Activated CD4-positive, alpha-beta T cell treated with anti-CD3 and anti-CD28 coated beads, Interleukin-2, amount 50 U/mL, for 16 hours (primary cell): ENCODE measurements around the gene RSRP1.

Source experiments
- DNase-seq: peaks from one replicate; pipeline ENCODE4 v3.0.0-alpha.2; 2020

RSRP1 gene

GRCh38 chr1:25216123-25216522 lies 31.1 kb downstream of the RSRP1 start:
- no peak for DNase-seq

- no peak for DNase-seq
Observed at GRCh38 chr1:25212725-25213124, 34.5 kb downstream of the RSRP1 start.

DNA sequence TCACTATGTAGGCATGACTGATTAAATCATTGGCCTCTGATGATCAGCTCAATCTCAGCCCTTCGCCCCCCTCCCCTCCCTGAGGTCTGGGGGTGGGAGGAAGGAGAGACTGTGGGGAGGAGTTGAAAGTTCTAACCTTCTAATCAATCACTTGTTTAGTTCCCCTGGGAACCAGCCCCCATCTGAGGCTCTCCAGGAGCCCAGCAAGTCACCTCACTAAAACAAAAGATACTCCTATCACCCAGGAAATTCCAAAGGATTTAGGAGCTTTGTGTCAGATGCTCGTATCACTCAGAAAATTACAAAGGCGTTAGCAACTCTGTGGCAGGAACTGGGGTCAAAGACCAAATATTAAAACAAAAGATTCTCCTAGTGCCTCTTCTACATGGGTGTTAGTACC lies 36.5 kb downstream of the RSRP1 start:
- DNase-seq, result no peak

DNA sequence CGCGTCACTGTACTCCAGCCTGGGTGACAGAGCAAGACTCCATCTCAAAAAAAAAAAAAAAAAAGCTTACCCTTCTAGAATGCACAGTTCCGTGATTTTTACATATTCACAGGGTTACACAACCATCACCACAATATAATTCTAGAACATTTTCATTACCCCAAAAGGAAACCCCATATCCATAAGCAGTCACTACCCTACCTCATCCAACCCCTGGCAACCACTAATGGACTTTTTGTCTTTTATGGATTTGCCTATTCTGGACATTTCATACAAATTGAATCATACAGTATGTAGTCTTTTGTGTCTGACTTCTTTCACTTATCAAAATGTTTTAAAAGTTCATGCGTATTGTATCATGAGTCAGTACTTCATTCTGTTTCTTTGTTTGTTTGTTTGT lies 37.7 kb downstream of the RSRP1 start:
- DNase-seq, result no peak

GRCh38 chr1:25208561-25209222 lies 38.6 kb downstream of the RSRP1 start:
- DNase-seq, result no peak

DNA sequence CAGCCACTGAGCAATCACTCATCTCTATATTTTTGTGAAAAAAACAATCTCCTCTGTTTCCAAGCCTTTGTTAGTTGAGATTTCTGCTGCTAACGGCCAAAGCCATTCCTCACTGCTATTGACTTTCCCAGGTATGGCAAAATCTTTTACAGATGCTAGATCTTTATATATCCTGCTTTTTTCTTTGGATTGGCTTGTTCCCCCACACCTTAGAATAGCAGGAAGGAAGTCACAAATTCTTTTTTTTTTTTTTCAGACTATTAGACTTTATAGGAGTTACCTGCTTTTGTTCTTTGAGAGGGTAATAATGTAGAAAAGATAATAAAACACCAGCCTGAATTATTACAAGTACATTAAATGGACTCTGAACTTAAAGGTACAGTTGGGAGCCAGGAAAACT lies 39.2 kb downstream of the RSRP1 start:
- DNase-seq, result no peak

DNA sequence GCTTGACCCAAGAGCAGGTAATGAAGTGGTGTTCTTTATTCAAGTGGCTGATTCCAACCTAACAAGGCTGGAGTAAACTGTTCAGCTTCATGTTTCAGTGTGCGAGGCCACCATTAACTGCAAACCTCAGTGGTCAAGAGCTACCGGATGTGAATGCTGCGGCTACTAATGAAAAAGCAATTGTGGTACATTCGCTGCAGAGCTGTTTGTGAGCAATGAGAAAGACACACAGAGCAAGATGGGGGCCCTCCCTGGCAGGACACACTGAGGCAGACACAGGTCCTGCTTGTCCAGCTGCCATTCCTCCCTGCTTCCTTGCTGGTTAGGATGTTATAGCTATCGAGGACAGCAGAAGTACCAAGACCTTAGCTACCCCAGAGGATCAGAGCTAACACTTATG lies 41.1 kb downstream of the RSRP1 start:
- DNase-seq, result no peak

DNA sequence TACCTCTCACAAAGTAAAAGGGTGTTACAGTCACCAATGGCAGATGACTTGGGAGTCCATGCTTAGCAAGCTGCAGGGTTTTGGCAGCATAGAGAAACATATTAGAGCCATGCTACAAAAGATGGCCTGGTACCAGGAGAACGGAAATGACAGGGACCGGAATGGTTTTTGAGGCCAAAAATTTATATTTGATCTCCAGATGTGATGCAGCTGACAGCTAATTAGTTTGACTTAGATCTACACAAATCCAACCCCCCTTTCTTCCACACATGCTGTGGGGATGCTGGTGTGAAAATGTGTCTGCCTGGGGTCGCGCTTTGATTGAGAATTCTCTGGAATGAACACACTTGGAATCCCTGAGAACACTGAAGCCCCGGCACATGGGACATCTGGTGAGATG lies 41.5 kb downstream of the RSRP1 start:
- no peak for DNase-seq

GRCh38 chr1:25204797-25205480 lies 42.3 kb downstream of the RSRP1 start:
- DNase-seq, result peak; percentile 35

- no peak for DNase-seq
Observed at GRCh38 chr1:25201006-25201405, 46.2 kb downstream of the RSRP1 start.

DNA sequence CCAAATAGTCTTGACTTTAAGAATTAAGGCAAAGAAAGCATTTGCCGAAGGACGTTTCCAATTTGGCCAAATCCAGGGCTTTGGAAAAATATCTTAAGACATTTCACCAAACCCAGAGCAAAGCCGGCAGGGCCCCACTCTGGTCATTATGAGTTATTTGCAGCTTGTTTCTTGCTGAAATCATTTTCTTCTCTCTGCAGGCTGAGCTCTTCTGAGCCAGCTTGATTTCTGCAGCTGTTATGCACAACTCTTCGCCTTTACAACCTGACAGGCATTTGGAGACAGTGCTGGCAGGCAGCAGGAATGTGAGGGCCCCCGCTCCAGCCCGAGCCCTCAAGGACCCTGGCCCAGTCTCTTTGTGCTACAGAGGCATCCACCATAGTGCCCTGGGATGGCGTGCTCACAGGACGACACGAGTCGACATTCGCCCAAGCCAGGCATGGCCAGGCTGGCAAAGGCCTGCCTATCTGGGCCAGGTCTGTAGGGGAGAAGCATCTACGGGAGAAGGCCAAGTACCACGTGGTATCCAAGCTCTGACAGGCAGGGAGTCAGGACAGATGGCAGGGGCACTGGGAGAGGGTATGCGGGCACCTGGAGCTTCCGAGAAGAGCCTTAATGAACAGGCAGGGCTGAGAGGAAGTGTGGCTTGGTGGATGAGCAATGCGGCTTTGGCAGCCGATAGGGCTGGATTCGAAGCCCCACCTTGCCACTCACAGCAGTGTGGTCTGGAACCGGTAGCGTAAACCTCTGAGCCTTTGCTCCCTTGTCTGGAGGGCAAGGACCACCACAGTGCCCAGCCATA lies 47.2 kb downstream of the RSRP1 start:
- no peak for DNase-seq

- DNase-seq, result no peak
Observed at GRCh38 chr1:25198663-25199252, 48.5 kb downstream of the RSRP1 start.

DNA sequence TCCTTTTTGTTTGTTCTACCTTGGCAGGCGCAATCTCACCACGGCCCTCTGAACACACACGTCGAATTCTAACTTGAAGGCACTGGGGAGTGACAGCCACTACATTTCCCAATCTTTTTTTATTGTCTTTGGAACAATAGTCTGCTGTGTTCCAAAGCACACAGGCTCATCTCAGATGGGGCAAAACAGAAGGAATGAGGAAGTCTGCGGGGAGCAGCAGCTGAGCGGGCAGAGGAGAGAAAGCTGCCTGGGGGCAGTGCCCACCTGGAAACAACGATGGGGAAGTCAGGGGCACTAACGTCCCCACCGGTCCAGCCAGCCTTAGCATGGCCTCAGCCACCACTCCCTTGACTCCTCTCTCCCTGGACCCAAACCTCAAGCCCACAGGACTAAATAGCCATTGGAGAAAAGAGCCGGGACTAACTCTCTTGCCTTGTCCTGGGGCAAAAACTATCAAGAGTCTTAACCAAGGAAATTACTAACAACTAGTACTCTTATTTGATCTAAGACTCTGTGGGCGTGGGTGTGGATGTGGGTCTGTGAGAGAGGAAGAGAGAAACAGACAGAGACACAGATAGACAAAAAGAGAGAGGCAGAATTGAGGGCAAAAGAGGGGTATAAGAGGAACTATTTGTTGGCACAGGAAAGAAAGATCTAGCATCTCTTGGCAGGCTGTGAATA lies 49.1 kb downstream of the RSRP1 start:
- no peak for DNase-seq

DNA sequence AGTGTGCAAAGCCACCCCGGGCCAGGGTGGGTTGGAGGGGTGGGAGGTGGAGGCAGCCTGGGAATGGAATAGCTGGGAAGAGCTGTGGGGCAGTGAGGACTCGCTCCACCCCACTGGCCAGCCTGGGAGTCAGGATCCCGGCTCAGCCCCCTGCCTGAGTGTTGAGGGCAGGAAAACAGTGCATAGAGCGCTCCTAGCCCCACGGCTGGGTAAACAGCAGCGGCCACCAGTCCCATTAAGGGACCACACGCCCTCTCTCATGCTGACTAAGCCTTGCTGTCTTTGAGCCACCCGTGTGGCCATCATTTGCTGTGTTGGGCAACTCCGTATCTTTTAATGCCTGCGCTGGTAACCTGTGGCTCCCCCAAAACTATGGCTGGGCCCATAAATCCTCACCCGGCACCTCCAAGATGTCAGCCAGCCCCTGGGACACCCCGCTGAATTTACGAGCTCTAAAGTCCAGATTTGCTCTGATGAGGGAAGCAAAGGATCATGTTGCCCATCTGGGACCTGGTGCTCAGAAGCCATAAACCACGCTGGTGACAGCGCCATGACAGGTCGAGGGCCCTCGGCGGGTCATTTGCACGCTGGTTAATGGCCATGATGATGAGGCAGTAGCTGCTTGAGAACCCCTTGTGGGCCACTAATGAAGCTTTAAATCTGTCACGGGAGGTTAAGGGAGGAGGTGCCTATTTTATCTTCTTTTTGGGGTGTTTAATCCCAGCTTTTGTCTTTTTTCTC lies 49.8 kb downstream of the RSRP1 start:
- DNase-seq, result no peak

GRCh38 chr1:25196830-25197229 lies 50.4 kb downstream of the RSRP1 start:
- no peak for DNase-seq

DNA sequence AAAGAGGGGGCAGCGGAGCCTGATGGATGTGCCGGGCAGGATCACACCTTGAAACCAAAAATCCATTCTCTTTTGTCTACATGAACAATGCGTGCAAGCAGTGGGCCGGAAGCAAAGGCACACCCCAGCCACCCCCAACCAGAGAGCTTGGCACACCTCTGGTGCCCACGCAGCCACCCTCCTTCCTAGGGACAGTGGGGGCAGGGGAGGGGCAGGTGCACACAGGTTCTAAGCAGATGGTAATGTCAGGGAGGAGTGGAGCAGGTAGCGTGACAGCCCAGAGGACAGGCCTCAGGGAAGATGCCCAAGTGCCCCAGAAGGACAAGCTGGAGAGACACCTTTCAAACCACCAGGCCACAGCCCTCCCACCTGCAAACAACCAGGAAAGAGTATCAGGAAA lies 51.4 kb downstream of the RSRP1 start:
- DNase-seq, result no peak

DNA sequence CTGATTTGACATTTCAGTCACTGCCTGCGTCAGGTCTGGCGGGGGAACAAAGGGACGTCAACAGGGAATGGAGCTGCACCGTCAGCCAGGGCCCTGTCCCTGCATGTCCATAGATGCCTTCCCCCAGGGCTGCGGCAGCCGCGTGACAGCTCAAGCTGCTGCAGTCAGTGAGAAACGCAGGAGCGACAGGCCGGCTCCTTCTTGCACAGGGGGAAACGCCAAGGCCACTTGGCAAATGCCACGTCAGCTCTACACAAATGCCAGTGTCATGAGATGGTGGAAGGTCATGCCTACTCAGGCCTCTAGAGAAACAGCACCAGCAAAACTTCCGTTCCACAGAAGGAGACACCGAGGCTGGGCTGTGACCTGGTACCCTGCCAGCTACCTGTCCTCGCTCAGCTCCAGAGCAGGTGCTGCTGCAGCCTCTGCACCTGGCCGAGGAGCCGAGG lies 52.7 kb downstream of the RSRP1 start:
- DNase-seq, result no peak

- DNase-seq, result no peak
Observed at GRCh38 chr1:25194054-25194453, 53.2 kb downstream of the RSRP1 start.

- DNase-seq, result no peak
Observed at GRCh38 chr1:25193229-25193628, 54.0 kb downstream of the RSRP1 start.
